ENCODE results near the gene ANGPT4. TPM values are rescaled to one million over a fixed set of nuclear protein-coding genes. Genes with fewer than 3 reads are reported as not detected.

ANGPT4 gene
- total RNA-seq, 4 donors from 2014 or later: 0.27 TPM; not detected in 3

GRCh38 chr20:917416-917815, 1.3 kb upstream of the ANGPT4 start:
- Histone ChIP-seq H3K36me3 (no peaks in the 10 kb centered on the region), H3K9me3 (no peaks in the 10 kb centered on the region), H3K27ac (no peak overlapping the region), H3K27me3 (no peaks in the 10 kb centered on the region), H3K4me3 (no peak overlapping the region), H3K4me1 (no peaks in the 10 kb centered on the region)
- no peak for DNase-seq
- TF ChIP-seq POLR2A (IDR thresholded peaks at IDR 0.05) (no peak), CTCF (IDR thresholded peaks at IDR 0.05) (no peak)

- Histone ChIP-seq H3K4me3 (no peak overlapping the region), H3K4me1 (no peaks in the 10 kb centered on the region), H3K27ac (no peak overlapping the region)
Measured at GRCh38 chr20:916825-917224, 691 bp upstream of the ANGPT4 start.

GRCh38 chr20:914727-915498, 1.2 kb downstream of the ANGPT4 start:
- Histone ChIP-seq H3K36me3 (no peaks in the 10 kb centered on the region), H3K27ac (no peak overlapping the region), H3K9me3 (no peaks in the 10 kb centered on the region), H3K4me1 (no peaks in the 10 kb centered on the region), H3K27me3 (no peaks in the 10 kb centered on the region), H3K4me3 (no peak overlapping the region)
- TF ChIP-seq CTCF (IDR thresholded peaks at IDR 0.05): no peak
- TF ChIP-seq POLR2A (IDR thresholded peaks at IDR 0.05): no peak
- peak in 1 of 3 donors; percentile 26 for DNase-seq

More at GRCh38 chr20:916825-917224, 691 bp upstream of the ANGPT4 start:
- DNase-seq: peak in 1 of 3 donors; percentile 32
- H3K27me3 ChIP-seq: no peaks in the 10 kb centered on the region
- H3K36me3 ChIP-seq: no peaks in the 10 kb centered on the region
- no peaks in the 10 kb centered on the region for H3K9me3 ChIP-seq
- TF ChIP-seq CTCF (IDR thresholded peaks at IDR 0.05): no peak
- no peak for TF ChIP-seq POLR2A (IDR thresholded peaks at IDR 0.05)

GRCh38 chr20:913306-913849, 2.8 kb downstream of the ANGPT4 start:
- no peak for DNase-seq
- Histone ChIP-seq H3K4me3 (no peak overlapping the region), H3K27ac (no peak overlapping the region), H3K27me3 (no peaks in the 10 kb centered on the region), H3K4me1 (no peaks in the 10 kb centered on the region), H3K9me3 (no peaks in the 10 kb centered on the region), H3K36me3 (no peaks in the 10 kb centered on the region)
- TF ChIP-seq CTCF (IDR thresholded peaks at IDR 0.05): no peak
- TF ChIP-seq POLR2A (IDR thresholded peaks at IDR 0.05): no peak

- no peak overlapping the region for H3K27ac ChIP-seq
- no peaks in the 10 kb centered on the region for H3K9me3 ChIP-seq
- DNase-seq: no peak
- no peaks in the 10 kb centered on the region for H3K4me1 ChIP-seq
- no peaks in the 10 kb centered on the region for H3K36me3 ChIP-seq
- no peak overlapping the region for H3K4me3 ChIP-seq
- TF ChIP-seq POLR2A (IDR thresholded peaks at IDR 0.05) (no peak), CTCF (IDR thresholded peaks at IDR 0.05) (peak in 1 of 6 experiments; percentile 3)
- no peaks in the 10 kb centered on the region for H3K27me3 ChIP-seq
Measured at GRCh38 chr20:911882-912600, 4.1 kb downstream of the ANGPT4 start.
